Neural cell (in vitro differentiated cells): ENCODE results near the gene ARHGEF37.

ENCODE experiments used
- POLR2AphosphoS5 ChIP-seq: IDR thresholded peaks from 2 replicates; pipeline ENCODE4 v1.6.1; 2012
- RAD21 ChIP-seq: fragments of 450-650 bp; conservative IDR thresholded peaks from 2 replicates; pipeline ENCODE4 v1.6.1; 2014; ENCODE audit warnings: antibody characterized with exemption, mild to moderate bottlenecking, moderate library complexity
- SMC3 ChIP-seq: fragments of 450-650 bp; conservative IDR thresholded peaks from 2 replicates; pipeline ENCODE4 v1.6.1; 2014; ENCODE audit warnings: antibody characterized with exemption, mild to moderate bottlenecking, moderate library complexity; ENCODE audit not compliant: poor library complexity
- TF ChIP-seq, protein P1 (sequence below): fragments of 450-650 bp; IDR thresholded peaks from 2 replicates; pipeline ENCODE4 v1.5.1; 2014; ENCODE audit warnings: antibody characterized with exemption, mild to moderate bottlenecking, moderate library complexity; ENCODE audit not compliant: poor library complexity, severe bottlenecking

DNA sequence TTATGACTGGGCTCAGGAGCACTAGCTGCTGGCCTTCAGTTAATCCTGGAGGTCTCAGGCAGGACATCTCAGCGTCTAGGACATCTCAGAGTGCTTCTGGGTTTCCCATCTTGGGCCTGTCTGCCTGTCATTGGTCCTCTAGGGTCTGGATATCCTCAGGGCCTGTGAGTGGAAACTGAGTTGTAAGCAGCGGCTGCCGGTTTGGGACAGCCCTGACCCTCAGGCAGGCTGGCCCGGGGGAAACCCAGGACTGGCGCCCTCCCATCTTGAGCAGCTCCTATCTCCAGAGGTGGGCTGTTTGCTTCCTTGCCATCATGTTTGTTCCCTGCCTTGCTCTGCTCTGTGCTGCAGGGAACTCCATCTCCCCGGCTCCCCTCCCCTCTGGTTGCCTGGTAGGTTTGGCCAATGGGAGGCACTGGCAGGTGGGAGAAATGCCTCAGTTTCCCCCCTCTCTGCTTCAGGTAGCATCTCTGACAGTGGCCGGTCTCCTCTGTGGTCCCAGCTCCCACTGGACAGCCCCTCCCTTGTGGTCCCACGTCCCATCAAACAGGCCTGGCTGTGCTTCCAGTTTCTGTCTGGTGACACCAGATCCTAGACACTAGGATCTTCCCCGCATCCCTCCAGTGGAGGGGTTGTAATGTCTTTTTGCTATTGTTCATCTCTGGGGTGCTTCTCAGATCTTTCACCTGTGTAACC lies 57.4 kb downstream of the ARHGEF37 start:
- TF ChIP-seq, protein P1, sequence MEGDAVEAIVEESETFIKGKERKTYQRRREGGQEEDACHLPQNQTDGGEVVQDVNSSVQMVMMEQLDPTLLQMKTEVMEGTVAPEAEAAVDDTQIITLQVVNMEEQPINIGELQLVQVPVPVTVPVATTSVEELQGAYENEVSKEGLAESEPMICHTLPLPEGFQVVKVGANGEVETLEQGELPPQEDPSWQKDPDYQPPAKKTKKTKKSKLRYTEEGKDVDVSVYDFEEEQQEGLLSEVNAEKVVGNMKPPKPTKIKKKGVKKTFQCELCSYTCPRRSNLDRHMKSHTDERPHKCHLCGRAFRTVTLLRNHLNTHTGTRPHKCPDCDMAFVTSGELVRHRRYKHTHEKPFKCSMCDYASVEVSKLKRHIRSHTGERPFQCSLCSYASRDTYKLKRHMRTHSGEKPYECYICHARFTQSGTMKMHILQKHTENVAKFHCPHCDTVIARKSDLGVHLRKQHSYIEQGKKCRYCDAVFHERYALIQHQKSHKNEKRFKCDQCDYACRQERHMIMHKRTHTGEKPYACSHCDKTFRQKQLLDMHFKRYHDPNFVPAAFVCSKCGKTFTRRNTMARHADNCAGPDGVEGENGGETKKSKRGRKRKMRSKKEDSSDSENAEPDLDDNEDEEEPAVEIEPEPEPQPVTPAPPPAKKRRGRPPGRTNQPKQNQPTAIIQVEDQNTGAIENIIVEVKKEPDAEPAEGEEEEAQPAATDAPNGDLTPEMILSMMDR, result no peak
- TF ChIP-seq POLR2AphosphoS5 (no peak), SMC3 (no peak), RAD21 (no peak)
